Prostate gland (tissue), 2 donors: ENCODE data around the gene WNK2. TPM values are rescaled to one million over a fixed set of nuclear protein-coding genes. Genes with fewer than 3 reads are reported as not detected.
A peak's percentile ranks its signal among the peaks of the same experiment; 100 is the strongest.
"Not testable (repeated sequence)": the region's sequence is repeated elsewhere in the genome, so short reads cannot be mapped to it uniquely, and the experiment has no call there.

ENCODE experiments used
- DNase-seq: peaks from one replicate; pipeline ENCODE4 v3.0.0-alpha.2; 2019; ENCODE audit warnings: low spot score
- H3K27ac ChIP-seq, 2 donors: fragments of 200-600 bp; sonication (generic); 2 replicates each; pipeline ENCODE4 v1.5.1; 2017 to 2019
- H3K27me3 ChIP-seq: fragments of 200-600 bp; sonication (generic); replicated peaks from 2 replicates; pipeline ENCODE4 v1.5.1; 2019; ENCODE audit not compliant: insufficient read depth
- H3K36me3 ChIP-seq, 2 donors: fragments of 200-600 bp; sonication (generic); 1 replicate in 1 of 2; 2 replicates in 1 of 2; pipeline versions ENCODE4 v1.5.1 to v1.8.1; 2017 to 2019
- H3K4me1 ChIP-seq: fragments of 200-600 bp; sonication (generic); replicated peaks from 2 replicates; pipeline ENCODE4 v1.5.1; 2019
- H3K4me3 ChIP-seq, 2 donors: fragments of 200-600 bp; sonication (generic); 2 replicates each; pipeline ENCODE4 v1.5.1; 2017 to 2019
- H3K9me3 ChIP-seq: fragments of 200-600 bp; sonication (generic); 2 replicates; pipeline ENCODE4 v1.5.1; 2017
- CTCF ChIP-seq, 4 experiments: fragments of 200-600 bp in 2 of 4; fragments of 450-650 bp in 2 of 4; sonication (generic) in 2 of 4; IDR thresholded peaks; 1 replicate in 3 of 4; 2 replicates in 1 of 4; pipeline ENCODE4 v1.5.1; 2016 to 2019; ENCODE audit warnings: antibody characterized with exemption in 4 of 4, mild to moderate bottlenecking in 2 of 4, moderate library complexity in 2 of 4
- POLR2A ChIP-seq: fragments of 450-650 bp; IDR thresholded peaks from one replicate; pipeline ENCODE4 v1.6.1; 2016; ENCODE audit warnings: antibody characterized with exemption, mild to moderate bottlenecking
- POLR2AphosphoS5 ChIP-seq: sonication (generic); formaldehyde crosslinking; IDR thresholded peaks from one replicate; pipeline ENCODE4 v1.6.1; 2017; ENCODE audit warnings: antibody characterized with exemption
- WGBS: methylation state at CpG from one replicate; pipeline ENCODE4 v1.1.5; 2018; 5-methylcytosine and 5-hydroxymethylcytosine counted together
- intact Hi-C: fragments of 100-400 bp; cut with DNase I; formaldehyde crosslinking; loops from one replicate; pipeline ENCODE4 v1.14.2; 2022
- total RNA-seq, 2 donors: library from RNA; depleted of rRNA; stranded (reverse); fragments of >200 nt; gene quantifications; one replicate each; pipeline ENCODE4 v1.1.0, GENCODE V29; 2016

The WNK2 gene
- total RNA-seq, 2 donors from 2014 or later = 77.9 to 136 TPM

DNA sequence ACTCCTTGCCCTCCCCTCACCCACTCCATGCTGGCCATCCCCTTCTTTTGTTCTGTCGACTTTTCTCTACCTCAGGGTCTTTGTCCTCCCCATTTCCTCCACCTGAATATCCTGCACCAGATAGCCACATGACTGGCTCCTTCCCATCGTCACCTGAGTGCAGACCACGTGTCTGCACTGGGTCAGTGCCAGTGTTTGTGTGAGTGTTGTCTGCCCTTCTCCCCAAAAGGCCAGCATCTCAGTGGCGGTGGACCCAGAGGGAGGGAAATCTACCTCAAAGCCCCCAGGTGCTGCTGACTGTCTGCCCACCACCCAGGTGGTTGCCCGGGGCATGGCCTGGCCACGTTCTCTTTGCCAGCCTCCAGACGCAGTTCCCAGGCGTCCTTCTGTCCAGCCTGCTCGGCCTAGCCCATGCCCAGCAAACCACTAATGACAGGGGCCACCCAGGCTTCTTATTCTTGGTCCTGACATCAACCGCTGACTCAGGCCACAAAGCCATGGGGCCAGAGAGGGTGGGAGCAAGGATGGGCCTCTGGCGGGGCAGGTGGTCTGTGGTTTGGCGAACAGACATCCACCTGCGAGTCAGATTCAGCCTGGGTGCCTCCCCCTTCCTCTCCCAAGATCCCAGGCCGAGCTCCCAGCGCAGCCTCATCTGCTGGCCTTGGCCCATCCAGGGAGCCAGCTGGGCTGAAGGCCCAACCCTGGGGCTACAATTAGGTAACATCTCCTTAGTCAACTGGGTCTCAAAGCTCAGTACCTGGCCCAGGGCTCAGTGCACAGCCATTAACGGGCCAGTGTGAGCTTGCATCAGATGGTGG, 44.4 kb upstream of the WNK2 start:
- H3K27me3 ChIP-seq = no peaks in the 10 kb centered on the region
- H3K36me3 ChIP-seq = no peaks in the 10 kb centered on the region
- H3K4me3 ChIP-seq = no peak overlapping the region
- peak; percentile 60 for DNase-seq
- intact Hi-C loops = loop anchor here (10.0 kb wide), 1 partner anchor 315 kb away; the partner anchor contains the start of genes FAM120A and FAM120AOS
- WGBS = 64% methylated on average over 13 of the region's 16 CpGs
- TF ChIP-seq POLR2AphosphoS5 (no peak), POLR2A (no peak), CTCF (IDR thresholded peaks at IDR 0.05) (no peak)
- H3K27ac ChIP-seq = no peak overlapping the region
- peaks cover 8% of the 10 kb centered on the region for H3K4me1 ChIP-seq
- no peaks in the 10 kb centered on the region for H3K9me3 ChIP-seq

GRCh38 chr9:93141771-93142483, 42.0 kb upstream of the WNK2 start:
- H3K27ac ChIP-seq = peak overlapping the region in 1 of 2 donors; percentile 54
- DNase-seq = peak; percentile 55
- no peaks in the 10 kb centered on the region for H3K4me1 ChIP-seq
- no peak for TF ChIP-seq POLR2A
- peak; percentile 16 for TF ChIP-seq POLR2AphosphoS5
- intact Hi-C loops = no loop called here
- no peaks in the 10 kb centered on the region for H3K9me3 ChIP-seq
- 53% methylated on average over 6 of the region's 8 CpGs for WGBS
- H3K36me3 ChIP-seq = no peaks in the 10 kb centered on the region
- H3K4me3 ChIP-seq = no peak overlapping the region
- no peaks in the 10 kb centered on the region for H3K27me3 ChIP-seq

- TF ChIP-seq POLR2AphosphoS5 (peak; percentile 70), CTCF (IDR thresholded peaks at IDR 0.05) (no peak), POLR2A (no peak)
- DNase-seq = peak; percentile 76
- H3K27ac ChIP-seq = peak overlapping the region; percentile 12 to 61
- no peaks in the 10 kb centered on the region for H3K4me1 ChIP-seq
- H3K4me3 ChIP-seq = no peak overlapping the region
- intact Hi-C loops = no loop called here
- no peaks in the 10 kb centered on the region for H3K36me3 ChIP-seq
- H3K9me3 ChIP-seq = no peaks in the 10 kb centered on the region
- H3K27me3 ChIP-seq = no peaks in the 10 kb centered on the region
- 31% methylated on average over 15 of the region's 15 CpGs for WGBS
Observed at GRCh38 chr9:93143830-93144530, 40.0 kb upstream of the WNK2 start.

- H3K27me3 ChIP-seq, H3K4me3 ChIP-seq, H3K27ac ChIP-seq, intact Hi-C loops, H3K9me3 ChIP-seq, H3K4me1 ChIP-seq, H3K36me3 ChIP-seq, DNase-seq: not testable (repeated sequence)
- 88% methylated on average over 6 of the region's 6 CpGs for WGBS
Observed at GRCh38 chr9:93146696-93147095, 37.2 kb upstream of the WNK2 start.

DNA sequence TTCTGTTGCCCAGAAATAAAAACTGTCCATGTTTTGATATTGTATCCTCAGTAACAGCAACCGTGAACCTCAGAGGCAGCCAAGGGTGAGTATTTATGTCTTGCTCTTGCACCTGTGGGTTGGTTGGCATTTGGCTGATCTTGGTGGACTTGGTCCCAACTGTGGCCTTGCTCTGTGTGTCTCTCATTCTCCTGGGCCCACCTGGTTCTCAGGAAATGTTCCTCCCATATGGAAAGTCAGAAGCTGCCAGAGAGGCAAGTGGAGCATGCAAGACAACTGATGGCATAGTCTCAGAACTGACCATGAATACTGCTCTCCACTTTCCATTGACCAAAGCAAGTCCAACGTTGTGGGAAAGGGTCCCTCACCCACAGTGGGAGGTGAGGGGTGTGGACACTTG, 36.3 kb upstream of the WNK2 start:
- Histone ChIP-seq H3K4me3 (no peak overlapping the region), H3K27me3 (no peaks in the 10 kb centered on the region), H3K27ac (no peak overlapping the region), H3K4me1 (no peaks in the 10 kb centered on the region), H3K9me3 (no peaks in the 10 kb centered on the region), H3K36me3 (no peaks in the 10 kb centered on the region)
- intact Hi-C loops = no loop called here
- no peak for DNase-seq
- TF ChIP-seq POLR2AphosphoS5 (no peak), CTCF (IDR thresholded peaks at IDR 0.05) (no peak), POLR2A (no peak)
- 69% methylated on average over 2 of the region's 2 CpGs for WGBS
